GM18517 (cell line): ENCODE measurements around the gene RPAIN.
"Not testable (repeated sequence)": the region's sequence is repeated elsewhere in the genome, so short reads cannot be mapped to it uniquely, and the experiment has no call there.

Experiments used
- ATAC-seq: cut with Tn5 transposase; IDR thresholded peaks from one replicate; pipeline ENCODE4 v1.9.1; 2021; ENCODE audit warnings: mild to moderate bottlenecking, moderate library complexity; ENCODE audit not compliant: unreplicated experiment

RPAIN gene

GRCh38 chr17:5429191-5429887 lies 9.4 kb downstream of the RPAIN start:
- ATAC-seq = no peak

DNA sequence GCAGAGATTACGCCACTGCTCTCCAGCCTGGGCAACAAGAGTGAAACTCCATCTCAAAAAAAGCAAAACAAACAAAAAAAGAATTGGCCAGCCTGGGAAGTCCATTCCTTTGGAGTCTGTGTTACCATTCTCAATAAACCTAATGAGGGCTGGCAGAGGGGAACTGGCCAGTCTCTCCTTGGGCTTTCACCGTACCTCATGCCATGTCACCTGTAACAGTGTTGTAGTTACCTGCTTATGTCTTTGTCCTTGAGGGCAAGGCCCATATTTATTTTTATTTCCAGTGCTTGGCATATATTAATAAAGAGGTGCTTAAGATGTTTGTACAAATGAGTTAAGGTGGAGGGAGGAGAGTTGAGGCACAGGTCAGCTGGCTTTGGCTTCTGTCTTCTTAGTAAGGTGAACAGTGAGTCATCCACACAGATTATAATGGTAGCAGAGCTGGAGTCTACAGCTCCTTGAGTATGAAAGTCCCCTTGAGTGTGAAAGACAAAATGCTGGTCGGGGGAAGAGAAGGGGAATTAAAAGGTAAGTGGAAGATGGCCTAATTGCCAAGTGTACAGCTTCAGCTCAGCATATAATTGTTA lies 10.5 kb downstream of the RPAIN start:
- ATAC-seq = no peak

GRCh38 chr17:5431234-5431633 lies 11.3 kb downstream of the RPAIN start:
- ATAC-seq = not testable (repeated sequence)

- no peak for ATAC-seq
Observed at GRCh38 chr17:5431949-5432556, 12.1 kb downstream of the RPAIN start.

GRCh38 chr17:5434984-5435383 lies 15.0 kb downstream of the RPAIN start:
- ATAC-seq = no peak

DNA sequence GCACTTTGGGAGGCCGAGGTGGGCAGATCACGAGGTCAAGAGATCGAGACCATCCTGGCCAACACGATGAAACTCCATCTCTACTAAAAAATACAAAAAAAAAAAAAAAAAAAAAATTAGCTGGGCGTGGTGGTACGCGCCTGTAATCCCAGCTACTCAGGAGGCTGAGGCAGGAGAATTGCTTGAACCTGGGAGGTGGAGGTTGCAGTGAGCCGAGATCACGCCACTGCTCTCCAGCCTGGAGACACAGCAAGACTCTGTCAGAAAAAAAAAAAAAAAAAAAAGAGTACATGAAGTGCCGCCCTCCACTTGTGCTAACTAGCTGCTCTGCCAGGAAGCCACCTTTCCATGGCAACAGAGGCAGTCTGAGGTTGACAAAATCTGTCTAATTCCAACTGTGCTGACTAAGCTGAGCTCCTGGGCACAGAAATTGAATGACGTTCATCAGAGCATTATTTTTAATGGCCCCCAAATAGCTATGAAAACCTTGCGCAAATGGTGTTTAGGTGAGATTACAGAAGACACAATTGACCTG lies 15.9 kb downstream of the RPAIN start:
- not testable (repeated sequence) for ATAC-seq

- no peak for ATAC-seq
Observed at GRCh38 chr17:5437721-5438317, 17.8 kb downstream of the RPAIN start.

DNA sequence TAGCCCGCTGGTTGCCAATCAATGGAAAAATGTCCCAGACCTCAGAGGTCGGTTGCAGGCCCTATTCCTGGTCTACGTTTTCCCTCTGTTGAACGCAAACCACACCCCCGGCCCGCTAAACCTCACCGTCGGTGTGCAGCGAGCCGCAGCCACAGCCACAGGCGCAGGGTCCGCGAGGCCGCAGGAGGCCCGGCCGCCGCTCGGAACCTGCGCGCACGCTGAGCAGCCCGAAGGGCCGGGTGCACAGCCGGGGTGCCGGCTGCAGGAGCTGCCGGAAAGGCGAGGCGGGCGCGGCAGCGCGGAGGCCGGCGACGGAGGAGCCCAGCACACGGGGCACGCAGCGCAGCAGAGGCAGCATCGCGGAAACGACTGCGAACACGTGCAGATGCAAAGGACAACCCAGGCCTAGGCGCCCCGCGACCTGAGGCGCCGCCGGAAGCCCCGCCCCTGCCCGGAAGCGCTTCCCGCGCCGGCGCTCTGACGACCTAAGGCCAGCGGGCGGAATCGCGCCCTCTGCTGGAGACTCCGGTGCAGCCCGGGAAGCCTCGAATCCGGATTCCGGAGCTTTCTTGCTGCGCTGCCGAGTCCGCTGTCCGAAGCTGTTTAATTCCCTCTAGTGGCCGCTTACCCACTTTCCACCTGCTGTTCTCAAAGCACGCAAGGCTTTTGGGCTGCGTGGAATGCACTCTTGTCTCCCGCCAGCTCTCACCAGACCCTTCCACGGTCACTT lies 18.9 kb downstream of the RPAIN start, which contains the start of gene C1QBP:
Gene C1QBP, minus strand, starts transcription at position 440 of the 730 bp plus-strand sequence. Its CDS starts 82 bp downstream, at position 358.
- ATAC-seq = peak; percentile 79

- ATAC-seq = no peak
Observed at GRCh38 chr17:5439446-5439764, 19.4 kb downstream of the RPAIN start.

DNA sequence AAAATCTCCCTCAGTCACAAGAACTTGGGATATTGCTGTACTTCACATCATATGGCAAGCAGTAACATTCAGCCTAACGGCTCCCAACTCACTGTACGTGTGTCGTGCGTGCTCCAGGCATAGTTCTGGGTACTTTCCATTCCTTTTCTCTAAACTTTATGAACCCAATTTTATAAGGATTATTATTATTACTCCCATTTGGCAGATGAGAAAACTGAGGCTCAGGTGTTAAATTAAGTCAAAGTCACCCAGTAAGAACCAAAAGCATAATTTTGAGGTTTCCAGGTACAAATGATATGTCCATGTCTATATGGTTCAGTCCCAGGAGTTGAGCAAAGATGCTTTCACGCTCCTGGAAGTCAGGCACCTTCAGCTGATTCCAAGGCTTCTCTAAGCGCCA lies 23.7 kb downstream of the RPAIN start:
- no peak for ATAC-seq

DNA sequence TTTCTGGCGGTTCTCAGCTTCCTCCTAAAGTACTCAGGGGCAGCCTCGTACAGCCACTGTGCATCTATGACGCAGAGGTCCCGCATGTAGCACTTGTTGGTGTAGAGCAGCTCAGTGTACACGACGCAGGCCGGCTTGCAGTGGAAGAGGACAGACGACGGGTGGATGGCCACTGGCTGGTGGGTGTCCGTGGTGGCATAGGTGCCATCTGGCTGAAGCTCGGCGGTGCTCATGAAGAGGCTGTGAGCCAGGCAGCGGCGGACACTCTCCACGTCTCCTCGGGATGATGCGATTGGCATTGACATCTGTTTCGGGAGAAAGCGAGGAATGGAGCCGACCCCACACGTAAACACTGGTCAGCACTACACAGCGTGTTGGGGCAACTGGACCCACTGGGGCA lies 24.2 kb downstream of the RPAIN start:
- ATAC-seq = no peak

GRCh38 chr17:5446786-5447185 lies 26.8 kb downstream of the RPAIN start:
- ATAC-seq = no peak

DNA sequence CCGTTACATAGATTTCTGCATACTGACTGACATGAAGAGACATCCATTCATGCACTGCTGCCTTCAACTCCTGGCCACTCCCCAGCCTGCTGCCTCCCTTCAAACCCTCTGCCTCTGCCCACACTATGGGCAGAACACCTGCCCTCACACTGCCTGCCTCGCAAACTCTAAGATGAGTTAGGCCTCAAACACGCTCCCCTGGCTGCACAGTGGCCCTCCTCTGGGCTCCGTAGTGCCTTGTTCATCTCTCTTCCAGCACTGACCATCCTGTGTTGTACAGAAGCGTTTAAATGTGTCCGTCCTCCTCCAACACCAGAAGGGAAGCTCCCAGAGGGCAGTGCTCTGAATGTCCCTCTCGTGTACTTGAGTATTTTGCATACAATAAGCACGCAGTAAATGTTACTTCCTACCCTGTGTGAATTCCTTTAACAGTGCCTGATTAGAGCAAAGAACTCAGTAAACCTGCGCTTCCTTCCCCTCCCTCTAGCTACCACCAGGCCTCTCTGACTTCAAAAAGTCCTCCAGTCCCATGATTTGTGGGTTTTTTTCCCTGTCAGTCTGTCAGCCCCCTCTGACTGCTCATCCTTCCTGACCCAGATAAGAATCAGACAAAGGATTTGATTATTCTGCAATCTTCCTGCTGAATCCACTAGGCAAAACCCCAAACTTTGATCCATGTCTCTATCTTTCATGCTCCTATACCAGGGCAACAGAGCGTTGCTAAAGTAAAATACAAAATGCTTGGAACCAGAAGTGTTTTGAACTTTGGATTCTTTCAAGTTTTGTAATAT lies 44.9 kb downstream of the RPAIN start:
- ATAC-seq = no peak

DNA sequence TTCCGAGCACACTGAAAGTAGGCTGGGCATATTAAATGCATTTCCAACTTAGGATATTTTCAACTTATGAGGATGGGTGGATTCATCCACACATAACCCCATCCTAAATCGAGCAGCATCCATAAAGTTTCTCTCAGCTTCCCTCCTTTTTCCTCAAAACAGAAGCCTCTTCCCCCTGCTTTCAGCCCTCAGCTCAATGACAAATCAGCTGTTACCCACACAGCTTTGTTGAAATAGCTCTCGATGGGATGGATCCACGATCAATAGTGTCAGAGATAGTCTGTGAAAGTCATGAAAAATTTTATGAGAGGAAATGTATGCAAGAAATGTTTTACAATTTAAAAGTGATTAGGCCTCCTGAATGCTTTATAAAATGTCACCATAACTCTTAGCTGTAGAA lies 46.3 kb downstream of the RPAIN start:
- ATAC-seq = no peak

DNA sequence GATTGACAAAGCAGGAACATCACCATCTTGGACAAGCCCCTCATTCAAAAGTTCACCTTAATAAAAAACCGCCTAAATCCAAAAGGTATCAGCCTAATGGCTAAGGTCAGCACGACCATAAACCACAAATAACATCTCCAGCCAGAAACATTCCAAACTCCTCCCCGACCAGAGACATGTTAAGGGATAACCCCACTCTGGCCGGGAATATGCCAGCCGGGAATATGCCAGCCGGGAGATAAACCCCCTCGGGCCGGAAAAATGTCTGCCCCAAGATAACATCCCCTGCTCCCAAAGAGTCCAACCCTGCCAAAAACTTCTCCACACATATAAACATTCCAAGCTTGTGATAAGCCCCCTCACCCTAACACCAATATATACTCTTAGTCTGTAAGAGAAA lies 47.4 kb downstream of the RPAIN start:
- ATAC-seq = no peak

DNA sequence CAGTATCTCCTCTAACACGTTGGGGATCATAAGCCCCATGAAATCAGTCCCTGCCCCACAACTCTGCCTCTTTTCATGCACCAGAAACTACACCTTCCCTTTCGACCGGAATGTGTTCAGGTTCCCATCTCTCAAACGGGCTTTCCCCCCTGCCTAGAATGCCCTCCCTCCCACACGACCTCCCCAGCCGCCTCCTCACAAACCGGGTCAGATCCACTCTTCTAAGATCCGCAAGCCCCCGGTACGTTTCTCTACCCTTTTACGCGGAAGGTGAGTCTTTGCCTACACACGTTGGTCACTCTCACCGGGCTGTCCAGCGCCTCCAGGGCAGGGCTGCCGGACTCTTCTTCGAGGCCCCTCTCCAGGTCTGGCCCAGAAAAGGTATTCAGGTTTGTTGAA lies 48.1 kb downstream of the RPAIN start:
- no peak for ATAC-seq

- ATAC-seq = no peak
Observed at GRCh38 chr17:5472511-5472910, 52.5 kb downstream of the RPAIN start.

DNA sequence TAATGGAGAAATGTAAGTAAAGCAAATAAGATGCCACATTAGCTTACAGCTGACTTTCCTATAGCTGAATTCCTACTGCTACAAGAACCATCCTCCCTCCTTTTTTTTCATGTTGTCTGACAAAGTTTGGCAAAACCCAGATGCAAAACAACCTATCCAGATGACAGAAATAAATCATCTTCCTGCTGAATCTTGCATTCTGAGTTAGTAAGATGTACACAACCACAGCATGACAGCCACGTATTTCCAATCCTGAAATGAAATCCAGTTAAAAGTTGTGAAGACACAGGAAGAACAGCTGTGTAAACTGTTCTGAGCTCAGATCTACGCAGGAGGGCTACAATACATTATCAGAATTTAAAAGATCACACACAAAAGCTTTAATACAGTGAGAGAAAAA lies 53.9 kb downstream of the RPAIN start:
- no peak for ATAC-seq

GRCh38 chr17:5478992-5479391 lies 59.0 kb downstream of the RPAIN start:
- no peak for ATAC-seq

DNA sequence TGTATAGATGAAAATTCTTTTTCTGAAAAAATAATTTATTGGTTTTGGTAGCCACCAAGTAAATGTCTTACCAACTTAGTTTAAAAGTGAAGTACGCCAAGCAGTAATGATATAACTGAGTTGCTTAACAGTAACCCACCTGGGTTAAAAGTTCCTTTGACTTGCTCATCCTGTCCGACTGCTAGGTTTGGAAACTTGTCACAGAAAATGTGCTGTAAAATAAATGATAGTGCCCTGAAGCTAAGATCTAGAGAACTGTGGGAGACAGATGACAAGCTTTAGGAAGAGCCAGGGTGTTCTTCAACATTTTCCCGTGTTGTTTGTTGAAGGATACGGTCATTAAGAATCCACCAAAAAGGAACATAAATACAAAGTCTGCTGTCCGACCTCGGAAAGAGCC lies 61.0 kb downstream of the RPAIN start:
- ATAC-seq = no peak
